CD4-positive, alpha-beta T cell treated with Interleukin-4 for 4 hours (primary cell): Measurements from ENCODE around the gene DAGLA.

Experiments used
- DNase-seq: peaks from one replicate; pipeline ENCODE4 v3.0.0-alpha.2; 2020

Gene DAGLA

GRCh38 chr11:61782841-61783240 lies 102.7 kb downstream of the DAGLA start:
- no peak for DNase-seq

- no peak for DNase-seq
These were observed 103.7 kb downstream of the DAGLA start for GRCh38 chr11:61783717-61784505.

- DNase-seq: no peak
These were observed 104.3 kb downstream of the DAGLA start for GRCh38 chr11:61784506-61784805.

- no peak for DNase-seq
These were observed 105.7 kb downstream of the DAGLA start for GRCh38 chr11:61785837-61786402.

- no peak for DNase-seq
These were observed 107.8 kb downstream of the DAGLA start for GRCh38 chr11:61787928-61788491.

- no peak for DNase-seq
These were observed 111.6 kb downstream of the DAGLA start for GRCh38 chr11:61791737-61792309.

GRCh38 chr11:61792310-61793082 lies 112.3 kb downstream of the DAGLA start, which contains the start of the genes FEN1 and TMEM258:
Gene FEN1 (plus strand): TSS chr11:61792911. CDS start chr11:61795362, 2,451 bp downstream.
Gene TMEM258 (minus strand): TSS chr11:61792599. CDS start chr11:61792558, 41 bp downstream.
- peak; percentile 85 for DNase-seq

GRCh38 chr11:61793083-61793828 lies 113.1 kb downstream of the DAGLA start:
- no peak for DNase-seq

- no peak for DNase-seq
These were observed 113.6 kb downstream of the DAGLA start for GRCh38 chr11:61793829-61794204.

- DNase-seq: no peak
These were observed 114.4 kb downstream of the DAGLA start for GRCh38 chr11:61794579-61794978.

GRCh38 chr11:61795459-61795858 lies 115.3 kb downstream of the DAGLA start:
- no peak for DNase-seq

- no peak for DNase-seq
These were observed 115.8 kb downstream of the DAGLA start for GRCh38 chr11:61795876-61796526.
